Stimulated activated CD4-positive, alpha-beta T cell treated with anti-CD3 and anti-CD28 coated beads, TNF-alpha, amount 100 ng/mL, for 24 hours (primary cell): ENCODE data around the gene GGTLC1.
"Not testable (repeated sequence)": the region's sequence is repeated elsewhere in the genome, so short reads cannot be mapped to it uniquely, and the experiment has no call there.

Experiments used
- DNase-seq, 3 experiments: peaks; one replicate each; pipeline ENCODE4 v3.0.0-alpha.2; 2020; ENCODE audit warnings: low read depth in 3 of 3

Gene GGTLC1

DNA sequence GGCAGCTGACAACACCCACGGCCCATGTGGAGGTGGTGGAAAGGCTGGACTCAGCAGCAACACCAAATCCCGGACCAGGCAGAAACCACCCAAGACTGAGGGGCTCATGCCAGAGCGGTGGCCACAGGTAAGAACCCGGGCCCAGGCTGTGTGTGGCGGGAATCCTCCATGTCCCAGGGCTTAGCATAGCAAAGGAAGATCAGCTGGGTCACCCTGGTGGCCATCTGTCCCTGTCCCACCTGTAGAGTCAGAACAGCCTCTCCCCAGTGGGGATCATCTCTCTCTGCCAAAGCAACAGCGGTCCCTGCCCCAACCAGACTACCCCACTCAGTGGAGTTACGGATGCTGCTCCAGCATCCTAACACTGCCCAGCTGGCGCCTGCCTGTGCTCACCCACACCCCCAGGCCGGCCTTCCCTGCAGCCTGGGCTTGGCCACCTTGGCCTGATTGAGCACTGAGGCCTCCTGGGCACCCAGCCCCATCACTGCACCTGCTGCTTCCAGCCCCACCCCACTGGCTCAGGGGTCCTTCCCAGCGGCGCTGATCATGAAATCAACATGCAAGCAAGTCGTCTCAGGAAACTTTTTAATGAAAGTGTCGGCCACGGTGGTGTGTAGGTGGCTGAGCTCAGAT, 5.5 kb upstream of the GGTLC1 start:
- not testable (repeated sequence) for DNase-seq

DNA sequence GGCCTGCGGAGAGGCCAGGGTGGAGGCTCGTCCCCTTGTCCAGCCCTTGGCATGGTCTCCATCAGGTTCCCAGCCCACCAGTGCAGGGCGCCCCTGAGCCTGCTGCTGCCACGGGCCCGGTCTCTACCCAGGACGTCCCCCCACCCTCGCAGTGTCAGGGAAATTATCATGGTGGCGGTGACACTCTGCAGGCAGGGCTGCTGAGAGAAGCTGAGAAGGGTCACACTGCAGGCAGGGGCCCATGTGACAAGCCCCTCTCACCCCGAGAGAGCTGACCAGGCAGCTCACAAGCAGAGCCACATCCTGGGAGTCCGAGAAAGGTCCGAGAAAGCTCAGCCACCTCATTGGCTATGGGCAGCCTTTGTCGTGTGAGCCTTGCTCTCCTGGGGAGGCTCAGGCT, 4.9 kb upstream of the GGTLC1 start:
- DNase-seq, result not testable (repeated sequence)

DNA sequence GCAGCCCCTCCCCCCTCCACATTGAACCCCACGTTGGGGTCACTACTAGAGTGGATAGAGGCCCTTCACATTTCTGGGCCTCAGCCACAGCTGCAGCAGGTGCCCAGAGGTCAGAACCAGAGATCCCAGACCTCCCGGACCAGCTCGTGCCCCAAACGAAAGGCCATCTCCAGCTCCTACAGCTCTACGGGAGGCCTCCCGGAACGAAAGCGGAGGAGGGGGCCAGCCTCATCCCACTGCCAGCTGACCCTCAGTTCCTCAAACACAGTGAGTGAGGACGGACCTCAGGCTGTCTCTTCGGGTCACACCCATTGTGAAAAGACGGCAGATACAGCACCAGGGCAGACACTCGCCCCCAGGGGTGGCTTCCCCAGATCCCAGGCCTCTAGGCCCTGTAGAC, 1.7 kb upstream of the GGTLC1 start:
- not testable (repeated sequence) for DNase-seq

DNA sequence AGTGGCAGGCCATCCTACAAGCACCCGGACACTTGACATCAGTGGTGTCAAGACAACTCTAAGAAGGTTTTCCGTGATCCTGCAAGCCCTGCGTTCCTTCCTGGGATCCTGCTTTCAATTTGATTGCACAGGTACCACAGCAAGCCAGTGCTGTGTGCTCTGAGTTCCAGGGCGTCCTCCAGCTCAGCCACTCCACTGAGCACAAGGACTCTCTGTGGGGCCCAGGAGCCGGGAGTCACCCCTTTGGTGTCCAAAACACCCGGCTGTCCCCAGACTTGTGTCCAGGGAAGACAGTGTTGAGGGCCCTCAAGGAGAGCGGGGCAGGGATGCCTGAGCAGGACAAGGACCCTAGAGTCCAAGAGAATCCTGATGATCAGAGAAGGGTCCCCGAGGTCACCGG, 387 bp upstream of the GGTLC1 start:
- DNase-seq, result not testable (repeated sequence)

DNA sequence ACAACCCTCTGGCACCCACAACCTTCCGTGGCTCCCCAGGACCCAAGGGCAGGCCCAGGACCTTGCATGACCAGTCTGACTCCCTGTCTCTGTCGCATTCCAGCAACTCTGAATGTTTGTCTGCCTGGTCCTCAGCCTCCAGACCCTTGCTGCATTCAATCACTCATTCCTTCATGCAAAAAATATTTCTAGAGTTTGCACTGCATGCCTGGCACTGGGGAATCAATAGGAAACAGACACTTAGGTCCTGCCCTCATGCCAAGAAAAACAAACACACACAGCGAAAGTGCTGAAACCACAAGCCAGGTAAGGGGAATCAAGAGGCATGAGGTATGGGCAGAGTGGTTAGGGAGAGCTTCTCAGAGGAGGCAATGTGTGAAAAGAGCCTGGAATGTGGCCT, 1.9 kb downstream of the GGTLC1 start:
- not testable (repeated sequence) for DNase-seq

DNA sequence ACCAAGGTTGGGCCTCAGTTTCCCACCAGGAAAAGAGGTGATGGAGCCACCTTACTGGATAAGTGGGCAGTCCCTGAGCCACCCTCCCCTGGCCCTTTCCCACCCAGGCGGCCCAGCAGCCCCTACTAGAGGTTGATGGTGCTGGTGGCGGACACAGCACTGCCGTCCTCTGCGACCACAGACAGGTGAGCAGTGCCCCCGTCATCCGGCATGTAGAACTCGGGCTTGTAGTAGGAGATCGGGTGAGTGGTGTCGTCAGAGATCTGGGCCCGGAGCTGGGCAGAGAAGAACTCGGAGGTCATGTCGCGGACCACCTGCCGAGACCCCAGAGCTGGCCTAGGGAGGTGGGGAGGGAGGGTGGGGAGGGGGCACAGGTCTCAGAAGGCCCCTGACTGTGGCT, 2.3 kb downstream of the GGTLC1 start:
- DNase-seq, result not testable (repeated sequence)

DNA sequence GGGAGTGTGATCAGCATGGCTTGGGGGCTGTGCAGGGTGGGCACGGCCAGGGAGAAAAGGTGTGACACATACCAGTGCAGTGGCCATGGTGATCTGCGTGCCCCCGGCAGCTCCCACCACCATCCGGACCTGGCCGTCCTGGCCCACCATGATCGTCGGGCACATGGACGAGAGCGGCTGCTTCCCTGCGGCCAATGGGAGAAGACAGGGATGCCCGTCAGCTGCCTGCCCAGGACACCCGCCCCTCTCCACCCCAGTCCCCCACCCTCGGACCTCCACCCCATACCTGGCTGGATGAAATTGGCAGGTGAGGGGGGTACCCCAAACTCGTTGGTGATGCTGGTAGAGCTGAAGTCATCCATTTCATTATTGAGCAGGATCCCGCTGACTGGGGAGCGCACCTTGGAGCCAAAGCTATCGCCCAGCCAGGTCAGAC, 2.8 kb downstream of the GGTLC1 start:
- DNase-seq, result not testable (repeated sequence)

DNA sequence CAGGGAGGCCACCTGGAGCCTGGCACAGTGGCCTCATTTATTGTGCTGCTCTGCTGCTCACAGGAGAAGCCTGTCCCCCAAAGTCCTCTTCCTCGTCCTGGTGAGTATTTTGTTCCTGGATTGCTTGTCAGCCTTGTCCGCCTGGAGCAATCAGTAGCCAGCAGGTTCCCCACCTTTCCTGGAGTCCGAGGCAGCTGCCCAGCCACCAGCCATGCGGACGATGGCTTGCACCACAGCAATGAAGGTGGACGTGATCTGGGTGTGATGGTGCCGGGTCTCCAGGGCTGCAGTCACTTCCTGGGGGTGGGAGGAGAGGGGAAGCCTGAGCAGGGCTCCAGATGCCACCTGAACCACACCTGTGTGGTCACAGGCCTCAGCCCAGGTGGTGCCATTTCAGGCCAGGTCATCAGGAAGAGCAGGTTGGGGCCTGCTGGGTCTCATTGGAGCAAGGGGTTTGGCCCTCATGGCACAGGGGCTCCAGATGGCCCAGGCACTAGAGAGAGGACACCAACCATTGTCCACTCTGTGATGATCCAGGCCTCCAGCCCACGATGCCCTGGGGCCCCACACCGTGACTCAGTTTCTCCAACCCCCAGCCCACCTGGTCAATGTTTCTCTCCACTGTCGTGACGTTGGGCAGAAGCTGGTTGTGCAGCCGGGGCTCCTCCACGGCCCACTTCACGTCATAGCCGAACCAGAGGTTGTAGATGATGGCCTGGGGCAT, 3.4 kb downstream of the GGTLC1 start:
- not testable (repeated sequence) for DNase-seq

DNA sequence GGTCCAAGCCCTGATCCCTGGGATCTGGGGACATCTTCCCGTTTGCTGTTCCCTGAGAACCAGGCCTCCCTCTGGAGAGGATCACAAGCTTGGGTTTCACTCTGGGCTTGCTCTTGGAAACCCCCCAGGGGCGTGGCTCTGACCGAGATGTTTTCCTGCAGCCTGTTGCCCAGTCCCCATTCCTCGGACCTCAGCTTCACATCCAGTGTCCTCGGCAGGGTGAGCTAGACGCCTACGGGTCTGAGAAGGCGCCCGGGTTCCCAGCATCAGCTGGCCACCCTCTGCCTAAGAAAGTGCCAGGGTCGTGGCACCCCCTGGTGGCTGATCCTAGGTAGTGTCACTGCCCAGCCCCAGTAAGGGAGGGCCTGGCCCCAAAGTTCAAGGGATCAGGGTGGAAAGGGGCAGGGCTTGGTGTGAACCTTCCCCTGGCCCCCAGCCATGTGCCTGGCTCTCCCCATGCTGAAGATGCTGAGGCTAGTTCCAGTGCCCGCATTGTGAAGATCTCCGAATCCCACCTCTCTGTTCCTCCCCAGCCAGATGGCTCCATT, 4.0 kb downstream of the GGTLC1 start:
- DNase-seq, result not testable (repeated sequence)

DNA sequence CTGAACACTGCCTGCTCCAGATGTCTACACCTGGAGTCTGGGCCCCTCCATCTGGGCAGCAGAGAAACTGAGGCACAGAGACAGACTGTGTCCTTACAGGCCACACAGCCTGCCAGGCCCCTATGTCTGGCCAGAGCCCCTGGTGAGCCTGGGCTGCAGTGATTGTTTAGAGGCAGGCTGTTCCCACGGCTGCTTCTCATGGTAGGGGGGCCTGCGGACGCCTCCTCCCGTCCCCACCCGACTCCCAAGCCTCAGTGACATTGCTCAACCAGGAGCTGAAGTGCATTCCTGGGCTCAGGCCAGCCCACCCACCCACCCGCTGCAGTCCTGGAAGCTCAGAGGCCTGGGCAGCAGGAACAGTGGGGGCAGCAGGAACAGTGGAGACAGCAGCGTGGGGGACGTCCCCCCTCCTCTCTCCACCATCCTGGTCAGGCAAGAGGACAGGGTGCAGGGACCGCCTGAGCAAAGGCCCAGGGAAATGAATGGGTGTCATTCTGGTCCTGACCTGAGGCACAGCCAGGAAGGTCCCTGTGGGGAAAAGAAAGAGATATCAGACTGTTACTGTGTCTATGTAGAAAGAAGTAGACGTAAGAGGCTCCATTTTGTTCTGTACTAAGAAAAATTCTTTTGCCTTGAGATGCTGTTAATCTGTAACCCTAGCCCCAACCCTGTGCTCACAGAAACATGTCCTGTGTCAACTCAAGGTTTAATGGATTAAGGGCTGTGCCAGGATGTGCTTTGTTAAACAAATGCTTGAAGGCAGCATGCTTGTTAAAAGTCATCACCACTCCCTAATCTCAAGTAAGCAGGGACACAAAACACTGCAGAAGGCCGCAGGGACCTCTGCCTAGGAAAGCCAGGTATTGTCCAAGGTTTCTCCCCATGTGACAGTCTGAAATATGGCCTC, 6.2 kb downstream of the GGTLC1 start:
- DNase-seq, result not testable (repeated sequence)

DNA sequence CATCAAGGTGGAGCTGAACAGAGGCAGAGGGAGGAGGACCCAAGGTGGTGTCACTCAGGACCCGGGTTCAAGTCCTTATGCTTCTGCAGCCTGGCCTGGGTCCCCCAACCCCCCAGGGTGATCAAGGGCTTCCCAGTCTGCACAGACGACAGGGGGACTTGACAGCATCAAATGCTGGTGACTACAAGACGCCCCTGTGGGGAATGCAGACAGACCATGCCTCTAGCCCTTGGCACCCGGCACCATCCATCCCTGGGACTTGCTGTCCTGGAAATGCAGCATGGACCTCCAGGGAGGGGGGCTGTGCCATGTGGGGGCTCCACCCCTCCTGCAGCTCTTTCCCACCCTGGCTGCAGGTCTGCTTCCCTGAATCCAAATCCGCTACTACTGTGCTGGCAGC, 7.1 kb downstream of the GGTLC1 start:
- not testable (repeated sequence) for DNase-seq

DNA sequence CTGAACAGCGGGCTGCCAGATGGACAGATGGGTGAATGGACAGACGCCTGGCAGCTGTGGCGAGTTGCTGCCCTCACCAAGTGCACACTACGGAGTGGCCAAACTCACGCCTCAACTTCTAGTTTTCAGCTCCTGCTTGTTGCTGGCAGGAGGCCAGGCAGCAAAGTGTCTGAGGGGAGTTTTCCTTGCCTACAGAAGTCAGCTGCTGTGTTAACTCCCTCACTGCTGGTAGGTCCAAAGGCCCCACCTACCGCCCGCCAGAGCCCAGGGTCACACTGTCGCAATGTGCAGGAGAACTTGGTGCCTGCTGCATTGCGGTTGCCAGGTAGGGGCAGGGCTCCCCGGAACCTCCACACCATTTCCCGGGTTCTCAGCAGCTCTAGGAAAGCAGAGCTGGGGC, 7.6 kb downstream of the GGTLC1 start:
- DNase-seq, result not testable (repeated sequence)

DNA sequence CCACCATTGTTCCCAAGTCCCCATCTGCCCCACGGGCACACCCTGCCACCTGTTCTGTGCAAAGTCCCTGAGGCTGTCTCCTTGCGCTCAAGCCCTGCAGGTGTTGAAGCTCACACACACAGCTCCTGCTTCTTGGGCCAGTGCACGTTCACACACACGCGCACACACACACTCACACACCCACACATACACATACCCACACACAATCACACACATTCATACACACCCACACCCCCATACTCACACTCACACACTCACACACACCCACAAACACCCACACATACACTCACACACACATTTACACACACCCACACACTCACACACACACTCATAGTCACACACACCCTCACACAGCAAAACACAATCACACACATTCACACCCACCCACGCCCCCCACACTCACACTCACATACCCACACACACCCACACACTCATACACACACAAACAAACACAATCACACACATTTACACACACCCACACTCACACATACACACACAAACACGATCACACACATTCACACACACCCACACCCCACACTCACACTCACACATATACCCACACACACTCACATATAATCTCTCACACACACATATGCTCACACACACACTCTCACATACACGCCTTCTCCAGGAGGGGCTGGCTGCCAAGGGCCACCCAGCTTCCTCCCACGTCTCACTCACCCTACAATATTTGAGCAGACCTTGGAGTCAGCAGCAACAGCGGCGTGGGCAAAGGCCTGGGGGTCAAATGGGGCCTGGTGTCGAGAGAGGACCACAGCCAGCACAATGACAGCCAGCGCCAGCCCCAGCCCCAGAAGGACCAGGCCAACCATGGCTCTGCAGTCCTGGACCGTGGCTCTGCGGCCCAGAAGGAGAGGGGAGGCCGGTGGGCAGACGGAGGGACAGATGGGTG, 8.4 kb downstream of the GGTLC1 start:
- DNase-seq, result not testable (repeated sequence)

DNA sequence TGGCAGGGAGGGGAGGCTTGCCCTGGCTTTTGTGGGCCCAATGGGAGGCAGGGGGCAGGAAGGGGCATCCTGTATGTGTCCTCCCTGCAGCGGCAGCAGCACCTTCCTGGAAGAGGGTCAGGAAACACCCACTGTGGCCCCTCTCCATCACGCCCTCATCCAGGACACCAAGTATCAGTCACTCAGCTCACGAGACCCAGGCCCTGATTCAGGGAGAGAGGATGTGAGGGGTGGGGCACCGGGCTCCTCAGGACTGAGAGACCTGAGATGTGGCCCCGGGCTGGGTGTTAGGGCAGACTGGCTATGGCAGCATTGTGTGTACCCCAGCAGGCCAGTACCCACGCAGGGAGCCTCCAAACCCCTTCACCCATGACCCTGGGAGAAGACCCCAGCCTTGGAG, 9.2 kb downstream of the GGTLC1 start:
- DNase-seq, result not testable (repeated sequence)

DNA sequence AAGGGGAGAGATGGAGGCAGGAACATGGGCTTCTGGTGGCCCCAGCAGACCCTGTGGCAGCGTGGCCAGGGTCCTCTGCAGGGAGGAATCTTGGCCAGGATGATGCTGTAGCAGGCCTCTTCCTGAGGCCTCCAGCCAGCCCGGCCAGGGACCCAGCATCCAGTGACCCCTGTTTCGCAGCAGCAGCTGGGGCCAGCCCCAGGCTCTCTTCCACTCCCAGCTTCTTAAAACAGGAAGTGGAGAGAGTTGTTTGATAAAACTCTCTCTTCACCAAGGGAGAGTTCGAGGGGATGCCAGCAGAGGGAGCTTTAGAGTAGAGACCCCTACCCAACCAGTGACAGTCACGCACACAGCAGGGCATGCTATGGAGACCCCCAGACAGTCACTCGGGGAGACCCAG, 10.1 kb downstream of the GGTLC1 start:
- DNase-seq, result not testable (repeated sequence)

DNA sequence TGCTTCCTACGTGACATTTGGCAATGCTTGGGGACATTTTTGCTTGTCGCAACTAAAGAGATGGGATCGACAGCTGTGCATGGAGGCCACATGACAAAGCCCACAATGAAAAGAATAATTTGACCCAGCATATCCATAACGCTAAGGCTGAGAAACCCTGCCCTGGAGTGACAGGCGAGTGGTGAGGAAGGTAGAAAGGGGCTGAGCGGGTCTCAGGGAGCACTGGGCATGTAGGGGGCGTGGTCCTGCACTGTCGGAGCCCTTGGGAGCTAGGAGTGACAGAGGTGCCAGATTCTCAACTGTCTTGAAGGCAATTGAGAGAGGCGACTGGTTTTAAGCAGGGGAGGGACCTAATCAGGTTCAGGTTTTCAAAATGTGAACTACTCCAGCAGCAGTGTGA, 13.6 kb downstream of the GGTLC1 start:
- DNase-seq, result no peak

DNA sequence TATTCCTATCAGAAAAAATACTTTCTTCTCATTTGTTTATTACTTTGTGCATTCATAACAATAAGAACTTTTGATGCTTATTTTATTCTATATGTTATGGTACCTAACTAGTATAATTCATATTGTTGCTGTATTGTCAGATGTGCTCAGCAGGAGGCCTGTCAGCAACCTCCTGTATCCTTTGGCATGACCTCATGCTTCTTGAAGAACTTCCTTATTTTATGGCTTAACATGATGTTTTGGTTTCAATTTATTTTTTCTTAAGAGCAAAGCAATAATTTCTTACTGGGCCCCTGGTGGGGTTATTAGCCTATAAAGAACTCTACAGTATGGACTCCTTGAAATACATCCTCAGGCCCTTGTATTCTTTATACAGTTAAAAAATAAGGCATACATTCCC, 17.3 kb downstream of the GGTLC1 start:
- no peak for DNase-seq

DNA sequence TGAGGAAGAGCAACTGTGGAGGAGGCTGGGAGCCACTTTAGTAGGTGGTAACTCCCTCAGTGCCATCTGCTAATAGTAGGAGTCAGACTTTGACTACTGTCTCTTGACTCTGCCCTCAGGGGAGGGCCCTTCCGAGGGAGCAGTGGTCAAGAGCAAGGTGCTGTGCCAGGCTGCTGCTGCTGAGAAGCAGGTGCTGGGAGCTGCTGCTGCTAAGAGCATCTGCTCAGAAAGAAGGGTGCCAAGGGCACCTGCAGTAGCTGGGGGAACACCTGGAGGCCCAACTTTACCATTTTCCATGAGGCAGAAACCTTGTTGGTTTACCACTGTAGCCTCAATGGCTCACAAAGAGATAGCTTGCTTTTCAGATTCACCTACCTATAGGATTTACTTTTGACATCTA, 18.5 kb downstream of the GGTLC1 start:
- no peak for DNase-seq

DNA sequence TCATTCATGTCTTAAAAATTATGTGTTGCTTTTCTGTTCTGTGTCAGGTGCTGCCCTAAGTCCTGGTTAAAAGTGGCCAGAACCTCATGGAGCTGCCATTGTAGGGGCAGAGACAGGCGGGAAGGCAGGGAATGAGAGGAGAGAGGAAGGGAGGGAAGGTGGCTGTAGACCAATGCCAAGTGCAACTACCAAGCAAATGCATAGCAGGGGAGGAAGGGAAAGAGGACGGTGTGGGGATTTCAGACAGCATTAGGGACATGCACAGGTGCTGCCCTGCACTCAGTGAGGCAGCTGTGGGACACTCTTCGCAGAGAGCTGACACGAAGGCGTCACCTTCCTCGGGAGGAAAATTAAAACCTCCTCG, 21.0 kb downstream of the GGTLC1 start:
- no peak for DNase-seq

DNA sequence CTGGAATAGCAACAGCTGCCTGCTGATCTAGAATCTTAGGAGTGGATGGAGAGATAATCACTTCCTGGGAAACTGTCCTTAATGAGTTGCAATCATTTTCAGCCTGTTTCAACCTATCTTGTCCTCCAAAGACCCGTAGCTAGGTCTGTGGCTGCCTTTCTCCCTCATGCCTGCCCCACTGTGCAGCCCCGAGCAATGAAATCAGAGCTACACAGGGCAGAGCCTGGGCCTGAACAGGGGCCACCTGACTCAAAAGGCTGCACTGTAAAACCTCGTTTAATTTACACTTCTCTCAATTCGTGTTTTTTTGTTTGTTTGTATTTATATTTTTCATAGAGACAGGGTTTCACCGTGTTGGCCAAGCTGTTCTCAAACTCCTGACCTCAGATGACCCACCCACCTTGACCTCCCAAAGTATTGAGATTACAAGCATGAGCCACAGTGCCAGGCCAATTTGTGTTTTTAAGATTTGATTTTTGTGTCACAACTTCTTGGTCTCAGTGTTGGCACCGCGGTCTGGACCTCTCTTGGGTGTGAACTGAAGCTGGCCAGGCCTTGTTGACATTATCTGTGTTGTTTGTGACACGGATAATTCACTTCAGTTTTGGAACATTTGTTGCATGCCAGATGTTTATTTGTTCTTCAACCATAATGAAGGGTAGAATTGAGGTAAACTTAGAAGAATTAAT, 21.5 kb downstream of the GGTLC1 start:
- no peak for DNase-seq
